Amniotic stem cell (primary cell): ENCODE measurements around the gene NBPF19.
"Not testable (repeated sequence)": the region's sequence is repeated elsewhere in the genome, so short reads cannot be mapped to it uniquely, and the experiment has no call there.

Source experiments
- DNase-seq: peaks from one replicate; lab custom pipeline; 2025; lab: John Stamatoyannopoulos, UW

The NBPF19 gene

GRCh38 chr1:149474745-149475144 lies at the start of gene NBPF19:
NBPF19 (plus strand) TSS chr1:149475045; CDS start chr1:149475933, 888 bp downstream.
- not testable (repeated sequence) for DNase-seq

DNA sequence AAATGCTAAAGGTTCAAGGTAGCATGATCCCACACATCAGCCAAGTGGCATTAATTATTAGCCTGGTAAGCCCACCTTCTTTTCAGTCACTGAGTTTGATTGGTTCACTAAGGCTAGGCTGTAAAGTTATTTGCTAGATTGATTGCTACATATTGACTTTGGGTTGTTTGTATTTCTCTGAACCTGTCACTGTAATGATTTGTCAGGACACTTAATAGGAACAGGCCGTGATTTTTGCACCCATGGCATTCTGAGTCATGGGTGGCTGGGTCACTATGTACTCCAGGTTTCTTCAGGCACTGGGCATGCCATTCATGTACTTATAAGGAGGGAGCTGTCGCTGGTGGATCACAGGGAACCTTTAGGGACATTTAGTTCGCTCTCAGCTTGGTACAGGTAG lies 46.5 kb upstream of the NBPF19 start:
- not testable (repeated sequence) for DNase-seq

DNA sequence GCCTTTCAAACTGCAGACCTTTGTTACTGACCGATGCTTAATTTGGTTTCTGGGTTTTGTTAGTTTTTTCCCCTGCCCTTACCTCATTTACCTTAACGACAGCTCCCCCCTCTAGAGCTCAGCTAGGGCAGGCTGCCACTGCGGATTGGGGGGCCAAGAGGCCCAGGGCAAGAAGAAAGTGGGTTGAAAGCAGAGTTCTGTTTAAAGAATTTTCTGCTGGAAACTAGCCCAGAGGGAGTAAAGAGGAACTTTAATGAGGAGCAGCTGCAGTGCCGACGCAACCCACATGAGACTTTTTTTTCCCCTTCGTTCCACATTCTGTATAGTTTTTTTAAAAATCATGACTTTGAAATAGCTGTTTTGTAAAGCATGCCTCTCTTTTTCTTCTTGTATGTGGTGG lies 29.4 kb upstream of the NBPF19 start:
- DNase-seq: not testable (repeated sequence)

DNA sequence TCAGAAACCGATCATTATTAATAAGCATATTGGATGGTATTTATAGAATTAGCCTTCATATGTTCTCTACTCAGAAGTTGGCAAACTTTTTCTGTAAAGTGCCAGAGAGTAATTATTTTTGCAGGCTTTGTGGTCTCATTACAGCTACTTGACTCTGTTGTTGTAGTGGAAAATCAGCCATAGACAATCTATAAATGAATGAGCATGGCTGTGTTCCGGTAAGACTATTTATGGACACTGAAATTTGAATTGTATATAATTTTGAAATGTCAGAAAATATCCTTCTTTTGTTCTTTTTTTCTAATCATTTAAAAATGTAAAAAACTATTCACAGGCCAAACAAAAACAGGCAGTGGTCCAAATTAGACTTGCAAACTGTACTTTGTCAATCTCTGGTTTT lies 22.6 kb upstream of the NBPF19 start:
- not testable (repeated sequence) for DNase-seq

DNA sequence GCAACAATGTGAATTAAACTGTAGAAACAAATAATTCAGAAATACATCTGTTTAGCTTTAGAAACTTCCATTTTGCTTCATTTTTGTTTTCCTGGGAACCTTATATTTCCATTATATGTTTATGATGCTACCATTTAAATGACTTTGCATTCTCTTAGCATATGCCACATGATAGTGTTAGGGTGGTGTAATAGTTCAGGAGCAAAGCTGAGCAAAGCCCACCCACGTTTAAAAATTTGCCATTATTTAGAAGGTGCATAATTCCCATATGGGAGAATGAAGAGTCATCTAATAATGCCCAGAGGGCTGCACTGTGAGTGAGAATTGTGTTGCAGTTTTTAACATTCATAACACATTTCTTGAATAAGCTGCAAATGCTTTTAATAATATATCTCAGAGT lies 22.2 kb upstream of the NBPF19 start:
- DNase-seq: not testable (repeated sequence)

GRCh38 chr1:149558350-149558825 lies 83.5 kb downstream of the NBPF19 start:
- not testable (repeated sequence) for DNase-seq

- not testable (repeated sequence) for DNase-seq
Observed at GRCh38 chr1:149561806-149562205, 87.0 kb downstream of the NBPF19 start.

DNA sequence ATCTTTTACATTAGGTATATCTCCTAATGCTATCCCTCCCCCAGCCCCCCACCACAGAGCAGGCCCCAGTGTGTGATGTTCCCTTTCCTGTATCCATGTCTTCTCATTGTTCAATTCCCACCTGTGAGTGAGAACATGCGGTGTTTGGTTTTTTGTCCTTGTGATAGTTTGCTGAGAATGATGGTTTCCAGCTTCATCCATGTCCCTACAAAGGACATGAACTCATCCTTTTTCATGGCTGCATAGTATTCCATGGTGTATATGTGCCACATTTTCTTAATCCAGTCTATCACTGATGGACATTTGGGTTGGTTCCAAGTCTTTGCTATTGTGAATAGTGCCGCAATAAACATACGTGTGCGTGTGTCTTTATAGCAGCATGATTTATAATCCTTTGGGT lies 90.6 kb downstream of the NBPF19 start:
- not testable (repeated sequence) for DNase-seq

- DNase-seq: not testable (repeated sequence)
Observed at GRCh38 chr1:149572763-149573162, 97.9 kb downstream of the NBPF19 start.

DNA sequence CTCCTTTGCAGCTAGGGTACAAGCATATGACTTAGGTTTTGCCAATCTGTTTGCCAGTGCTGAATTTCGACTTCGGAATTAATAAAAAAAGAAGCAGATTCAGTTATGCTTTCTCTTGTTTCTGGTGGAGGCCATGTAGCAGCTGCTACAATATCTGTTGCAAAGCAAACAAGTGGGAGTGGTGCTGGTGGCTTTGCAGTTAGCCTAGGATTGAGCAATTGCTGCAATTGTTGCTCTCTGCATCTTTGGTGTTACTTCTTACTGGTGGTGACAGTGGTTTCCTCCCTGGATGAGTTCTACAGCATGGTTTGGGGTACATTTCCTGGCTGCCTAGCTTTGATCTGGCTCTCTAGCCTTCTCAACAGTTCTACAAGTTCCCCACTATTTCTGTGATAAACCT lies 110.7 kb downstream of the NBPF19 start:
- DNase-seq: not testable (repeated sequence)
